DOHH2 (cell line): ENCODE data around the gene SREBF2.

Source experiments
- EZH2phosphoT487 ChIP-seq: fragments of 200-600 bp; sonication (generic); IDR thresholded peaks from 2 replicates; pipeline ENCODE4 v1.6.1; 2017; ENCODE audit warnings: borderline replicate concordance, mild to moderate bottlenecking, antibody characterized with exemption, low read length, moderate library complexity, mixed read lengths
- TF ChIP-seq, protein P1 (sequence below): fragments of 200-600 bp; sonication (generic); IDR thresholded peaks from one replicate; pipeline ENCODE4 v1.5.1; 2014; ENCODE audit warnings: antibody characterized with exemption, mild to moderate bottlenecking, low read depth, low read length; ENCODE audit not compliant: poor library complexity, severe bottlenecking

DNA sequence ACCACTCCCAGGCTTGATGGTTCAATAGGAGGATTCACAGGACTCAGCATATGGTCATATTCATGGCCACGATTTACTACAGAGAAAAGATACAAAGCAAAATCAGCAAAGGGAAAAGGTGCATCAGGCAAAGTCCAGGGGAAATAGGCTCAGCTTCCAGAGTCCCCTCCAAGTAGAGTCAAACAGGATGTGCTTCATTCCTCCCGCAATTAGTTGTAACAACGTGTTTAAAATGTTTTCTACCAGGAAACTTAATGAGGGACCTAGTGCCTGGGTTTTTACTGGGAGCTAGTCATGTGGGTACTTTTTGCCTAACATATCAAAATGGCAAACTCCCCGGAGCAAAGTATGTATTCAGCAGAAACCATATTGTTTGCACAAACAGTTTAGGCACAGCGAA, 14.9 kb upstream of the SREBF2 start:
- TF ChIP-seq, protein P1, sequence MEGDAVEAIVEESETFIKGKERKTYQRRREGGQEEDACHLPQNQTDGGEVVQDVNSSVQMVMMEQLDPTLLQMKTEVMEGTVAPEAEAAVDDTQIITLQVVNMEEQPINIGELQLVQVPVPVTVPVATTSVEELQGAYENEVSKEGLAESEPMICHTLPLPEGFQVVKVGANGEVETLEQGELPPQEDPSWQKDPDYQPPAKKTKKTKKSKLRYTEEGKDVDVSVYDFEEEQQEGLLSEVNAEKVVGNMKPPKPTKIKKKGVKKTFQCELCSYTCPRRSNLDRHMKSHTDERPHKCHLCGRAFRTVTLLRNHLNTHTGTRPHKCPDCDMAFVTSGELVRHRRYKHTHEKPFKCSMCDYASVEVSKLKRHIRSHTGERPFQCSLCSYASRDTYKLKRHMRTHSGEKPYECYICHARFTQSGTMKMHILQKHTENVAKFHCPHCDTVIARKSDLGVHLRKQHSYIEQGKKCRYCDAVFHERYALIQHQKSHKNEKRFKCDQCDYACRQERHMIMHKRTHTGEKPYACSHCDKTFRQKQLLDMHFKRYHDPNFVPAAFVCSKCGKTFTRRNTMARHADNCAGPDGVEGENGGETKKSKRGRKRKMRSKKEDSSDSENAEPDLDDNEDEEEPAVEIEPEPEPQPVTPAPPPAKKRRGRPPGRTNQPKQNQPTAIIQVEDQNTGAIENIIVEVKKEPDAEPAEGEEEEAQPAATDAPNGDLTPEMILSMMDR, result no peak
- no peak for TF ChIP-seq EZH2phosphoT487
